HepG2 (cell line): Measurements from ENCODE around the gene ARL6IP4. TPM values are rescaled to one million over a fixed set of nuclear protein-coding genes. Genes with fewer than 3 reads are reported as not detected.

Experiments
- ETV5 ChIP-seq: IDR thresholded peaks from 2 replicates; pipeline ENCODE4 v1.6.1; 2018; ENCODE audit warnings: missing biosample characterization, missing genetic modification reagents, inconsistent platforms, borderline replicate concordance
- FOXJ3 ChIP-seq: sonication (generic); formaldehyde crosslinking; IDR thresholded peaks from 2 replicates; pipeline ENCODE4 v1.4.0; 2020; ENCODE audit warnings: missing genetic modification reagents, mild to moderate bottlenecking, borderline replicate concordance
- KDM2A ChIP-seq: sonication (generic); formaldehyde crosslinking; IDR thresholded peaks from 2 replicates; pipeline ENCODE4 v1.4.0; 2020; ENCODE audit warnings: low read depth, missing genetic modification reagents, borderline replicate concordance
- MTA3 ChIP-seq: sonication (generic); formaldehyde crosslinking; IDR thresholded peaks from 2 replicates; pipeline ENCODE4 v1.4.0; 2020; ENCODE audit warnings: missing genetic modification reagents
- NR1H2 ChIP-seq: sonication (generic); formaldehyde crosslinking; IDR thresholded peaks from 2 replicates; pipeline ENCODE4 v1.8.1; 2022; ENCODE audit warnings: low read depth, missing genetic modification reagents, borderline replicate concordance
- U2AF1 ChIP-seq: fragments of 200-400 bp; formaldehyde crosslinking; optimal IDR thresholded peaks from 2 replicates; pipeline ENCODE3; 2017; ENCODE audit warnings: mild to moderate bottlenecking, low read depth, low read length
- ZC3H4 ChIP-seq: sonication (generic); formaldehyde crosslinking; IDR thresholded peaks from 2 replicates; pipeline ENCODE4 v1.4.0; 2020; ENCODE audit warnings: missing genetic modification reagents, borderline replicate concordance
- ZKSCAN8 ChIP-seq: IDR thresholded peaks from 2 replicates; pipeline ENCODE4 v1.6.1; 2016; ENCODE audit warnings: borderline replicate concordance, missing genetic modification reagents, missing compliant biosample characterization
- ZNF205 ChIP-seq: IDR thresholded peaks from 2 replicates; pipeline ENCODE4 v1.6.1; 2018; ENCODE audit warnings: missing biosample characterization, missing genetic modification reagents
- ZNF256 ChIP-seq: sonication (generic); formaldehyde crosslinking; conservative IDR thresholded peaks from 2 replicates; pipeline ENCODE4 v1.4.0; 2020; ENCODE audit warnings: missing genetic modification reagents
- ZNF512B ChIP-seq: sonication (generic); formaldehyde crosslinking; IDR thresholded peaks from 2 replicates; pipeline ENCODE4 v1.5.1; 2020; ENCODE audit warnings: missing genetic modification reagents, mild to moderate bottlenecking, borderline replicate concordance
- ZNF770 ChIP-seq: sonication (generic); formaldehyde crosslinking; IDR thresholded peaks from 2 replicates; pipeline ENCODE4 v1.5.0; 2020; ENCODE audit warnings: mild to moderate bottlenecking, missing genetic modification reagents
- polyA plus RNA-seq, 8 experiments: library from polyadenylated mRNA; depleted of rRNA in 3 of 8; stranded (reverse) in 7 of 8; unstranded in 1 of 8; fragments of >200 nt; fragmentation: Illumina TruSeq in 4 of 8; extraction: Trizol in 4 of 8; gene quantifications; 2 replicates each; pipeline versions ENCODE4 v1.2.1 to v1.2.3, GENCODE V29; 2011 to 2016; ENCODE audit warnings: low read depth in 4 of 8, missing spikeins in 1 of 8, mixed read lengths in 1 of 8; ENCODE audit not compliant: insufficient read depth in 1 of 8
- total RNA-seq, 5 experiments: library from RNA; depleted of rRNA; stranded (reverse); fragments of >200 nt; fragmentation: Illumina TruSeq; extraction: Trizol; gene quantifications; 2 replicates each; pipeline ENCODE4 v1.2.3, GENCODE V29; 2016; ENCODE audit warnings: low read depth in 1 of 5
- TF ChIP-seq, protein P1 (sequence below): sonication (generic); formaldehyde crosslinking; IDR thresholded peaks from 2 replicates; pipeline ENCODE4 v1.5.0; 2020; ENCODE audit warnings: mild to moderate bottlenecking, missing genetic modification reagents, moderate library complexity
- TF ChIP-seq, protein P2 (sequence below): IDR thresholded peaks from 2 replicates; pipeline ENCODE4 v1.6.1; 2018; ENCODE audit warnings: missing genetic modification reagents, mild to moderate bottlenecking, missing compliant biosample characterization
- TF ChIP-seq, protein P3 (sequence below): sonication (generic); formaldehyde crosslinking; IDR thresholded peaks from 2 replicates; pipeline ENCODE4 v1.5.0; 2020; ENCODE audit warnings: mild to moderate bottlenecking, missing genetic modification reagents, borderline replicate concordance

The ARL6IP4 gene
- total and polyA plus RNA-seq, 2 of the 13 experiments (the other 11 are each of a cell fraction or from before 2014, with no cell fraction given) = 155 to 220 TPM

- TF ChIP-seq MTA3 (CRISPR knock-in tag) (no peak), ZKSCAN8 (peak; percentile 100), ETV5 (CRISPR knock-in tag) (peak; percentile 34; the same call in 1 of the 2 replicates), ZNF512B (CRISPR knock-in tag) (no peak), ZNF770 (peak; percentile 46; the same call in 1 of the 2 replicates), KDM2A (CRISPR knock-in tag) (peak; percentile 61; the same call in 1 of the 2 replicates), ZNF205 (CRISPR knock-in tag) (peak; percentile 57; the same call in 1 of the 2 replicates), ZC3H4 (no peak), NR1H2 (CRISPR knock-in tag) (no peak), U2AF1 (no peak), ZNF256 (CRISPR knock-in tag) (no peak), FOXJ3 (CRISPR knock-in tag) (no peak)
- TF ChIP-seq, protein P1, sequence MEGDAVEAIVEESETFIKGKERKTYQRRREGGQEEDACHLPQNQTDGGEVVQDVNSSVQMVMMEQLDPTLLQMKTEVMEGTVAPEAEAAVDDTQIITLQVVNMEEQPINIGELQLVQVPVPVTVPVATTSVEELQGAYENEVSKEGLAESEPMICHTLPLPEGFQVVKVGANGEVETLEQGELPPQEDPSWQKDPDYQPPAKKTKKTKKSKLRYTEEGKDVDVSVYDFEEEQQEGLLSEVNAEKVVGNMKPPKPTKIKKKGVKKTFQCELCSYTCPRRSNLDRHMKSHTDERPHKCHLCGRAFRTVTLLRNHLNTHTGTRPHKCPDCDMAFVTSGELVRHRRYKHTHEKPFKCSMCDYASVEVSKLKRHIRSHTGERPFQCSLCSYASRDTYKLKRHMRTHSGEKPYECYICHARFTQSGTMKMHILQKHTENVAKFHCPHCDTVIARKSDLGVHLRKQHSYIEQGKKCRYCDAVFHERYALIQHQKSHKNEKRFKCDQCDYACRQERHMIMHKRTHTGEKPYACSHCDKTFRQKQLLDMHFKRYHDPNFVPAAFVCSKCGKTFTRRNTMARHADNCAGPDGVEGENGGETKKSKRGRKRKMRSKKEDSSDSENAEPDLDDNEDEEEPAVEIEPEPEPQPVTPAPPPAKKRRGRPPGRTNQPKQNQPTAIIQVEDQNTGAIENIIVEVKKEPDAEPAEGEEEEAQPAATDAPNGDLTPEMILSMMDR (CRISPR knock-in tag) = peak; percentile 98
- TF ChIP-seq, protein P2, sequence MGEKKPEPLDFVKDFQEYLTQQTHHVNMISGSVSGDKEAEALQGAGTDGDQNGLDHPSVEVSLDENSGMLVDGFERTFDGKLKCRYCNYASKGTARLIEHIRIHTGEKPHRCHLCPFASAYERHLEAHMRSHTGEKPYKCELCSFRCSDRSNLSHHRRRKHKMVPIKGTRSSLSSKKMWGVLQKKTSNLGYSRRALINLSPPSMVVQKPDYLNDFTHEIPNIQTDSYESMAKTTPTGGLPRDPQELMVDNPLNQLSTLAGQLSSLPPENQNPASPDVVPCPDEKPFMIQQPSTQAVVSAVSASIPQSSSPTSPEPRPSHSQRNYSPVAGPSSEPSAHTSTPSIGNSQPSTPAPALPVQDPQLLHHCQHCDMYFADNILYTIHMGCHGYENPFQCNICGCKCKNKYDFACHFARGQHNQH (CRISPR knock-in tag) = peak; percentile 78
- TF ChIP-seq, protein P3, sequence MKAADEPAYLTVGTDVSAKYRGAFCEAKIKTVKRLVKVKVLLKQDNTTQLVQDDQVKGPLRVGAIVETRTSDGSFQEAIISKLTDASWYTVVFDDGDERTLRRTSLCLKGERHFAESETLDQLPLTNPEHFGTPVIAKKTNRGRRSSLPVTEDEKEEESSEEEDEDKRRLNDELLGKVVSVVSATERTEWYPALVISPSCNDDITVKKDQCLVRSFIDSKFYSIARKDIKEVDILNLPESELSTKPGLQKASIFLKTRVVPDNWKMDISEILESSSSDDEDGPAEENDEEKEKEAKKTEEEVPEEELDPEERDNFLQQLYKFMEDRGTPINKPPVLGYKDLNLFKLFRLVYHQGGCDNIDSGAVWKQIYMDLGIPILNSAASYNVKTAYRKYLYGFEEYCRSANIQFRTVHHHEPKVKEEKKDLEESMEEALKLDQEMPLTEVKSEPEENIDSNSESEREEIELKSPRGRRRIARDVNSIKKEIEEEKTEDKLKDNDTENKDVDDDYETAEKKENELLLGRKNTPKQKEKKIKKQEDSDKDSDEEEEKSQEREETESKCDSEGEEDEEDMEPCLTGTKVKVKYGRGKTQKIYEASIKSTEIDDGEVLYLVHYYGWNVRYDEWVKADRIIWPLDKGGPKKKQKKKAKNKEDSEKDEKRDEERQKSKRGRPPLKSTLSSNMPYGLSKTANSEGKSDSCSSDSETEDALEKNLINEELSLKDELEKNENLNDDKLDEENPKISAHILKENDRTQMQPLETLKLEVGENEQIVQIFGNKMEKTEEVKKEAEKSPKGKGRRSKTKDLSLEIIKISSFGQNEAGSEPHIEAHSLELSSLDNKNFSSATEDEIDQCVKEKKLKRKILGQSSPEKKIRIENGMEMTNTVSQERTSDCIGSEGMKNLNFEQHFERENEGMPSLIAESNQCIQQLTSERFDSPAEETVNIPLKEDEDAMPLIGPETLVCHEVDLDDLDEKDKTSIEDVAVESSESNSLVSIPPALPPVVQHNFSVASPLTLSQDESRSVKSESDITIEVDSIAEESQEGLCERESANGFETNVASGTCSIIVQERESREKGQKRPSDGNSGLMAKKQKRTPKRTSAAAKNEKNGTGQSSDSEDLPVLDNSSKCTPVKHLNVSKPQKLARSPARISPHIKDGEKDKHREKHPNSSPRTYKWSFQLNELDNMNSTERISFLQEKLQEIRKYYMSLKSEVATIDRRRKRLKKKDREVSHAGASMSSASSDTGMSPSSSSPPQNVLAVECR (CRISPR knock-in tag) = no peak
These were observed 28.2 kb upstream of the ARL6IP4 start (continued) for GRCh38 chr12:122951979-122952892.
